Endothelial cell of umbilical vein (primary cell): ENCODE results near the gene PTRH1. TPM values are rescaled to one million over a fixed set of nuclear protein-coding genes. Genes with fewer than 3 reads are reported as not detected.
A peak's percentile ranks its signal among the peaks of the same experiment; 100 is the strongest.

Source experiments
- BruUV-seq: library from RNA; stranded (reverse); fragments of 400-500 nt; replicated peaks from 2 replicates; lab custom pipeline; 2021; lab: Mats Ljungman, UMichigan
- CTCF ChIA-PET: fragments of 300-600, 350-600 bp; sonication (Branson Sonifier 250); formaldehyde crosslinking; loops from one replicate; lab custom pipeline; 2021; ENCODE audit warnings: antibody characterized with exemption, inconsistent platforms; lab: Charles Lee
- POLR2A ChIA-PET: fragments of 300-600, 350-600 bp; sonication (Branson Sonifier 250); formaldehyde crosslinking; loops from one replicate; lab custom pipeline; 2021; ENCODE audit warnings: antibody characterized with exemption, inconsistent platforms; lab: Charles Lee
- DNase-seq: peaks from one replicate; pipeline ENCODE4 v3.0.0-alpha.2; 2011; ENCODE audit warnings: low read depth, low spot score
- FAIRE-seq: peaks from 2 replicates; lab custom pipeline; 2011; peaks lifted over from hg19 to GRCh38; lab: Jason Lieb, UNC
- H2AFZ ChIP-seq: 2 replicates; pipeline ENCODE4 v1.6.0; 2012; ENCODE audit warnings: low read depth, low read length, control low read depth, inconsistent platforms
- H3K27ac ChIP-seq: 2 replicates; pipeline ENCODE4 v1.5.1; 2011; ENCODE audit warnings: low read depth, mild to moderate bottlenecking, control low read depth, low read length, moderate library complexity; ENCODE audit not compliant: insufficient read depth
- H3K27me3 ChIP-seq, 2 experiments: 2 replicates each; pipeline versions ENCODE4 v1.6.0 to v1.6.1; 2011; ENCODE audit warnings: low read length in 2 of 2, mixed read lengths in 1 of 2; ENCODE audit not compliant: control insufficient read depth in 2 of 2, insufficient read depth in 2 of 2
- H3K36me3 ChIP-seq, 2 experiments: 2 replicates in 1 of 2; 3 replicates in 1 of 2; pipeline ENCODE4 v1.5.1; 2011; ENCODE audit warnings: low read length in 2 of 2, mild to moderate bottlenecking in 1 of 2, moderate library complexity in 1 of 2; ENCODE audit not compliant: control insufficient read depth in 2 of 2, insufficient read depth in 2 of 2; ENCODE audit errors: extremely low read depth in 1 of 2
- H3K4me1 ChIP-seq: 3 replicates; pipeline ENCODE4 v1.5.1; 2011; ENCODE audit warnings: mild to moderate bottlenecking, low read length; ENCODE audit not compliant: control insufficient read depth, insufficient read depth; ENCODE audit errors: extremely low read depth
- H3K4me2 ChIP-seq: 2 replicates; pipeline ENCODE4 v1.6.1; 2011; ENCODE audit warnings: low read length, control low read depth, mixed read lengths; ENCODE audit not compliant: insufficient read depth
- H3K4me3 ChIP-seq, 3 experiments: fragments of 200-600 bp in 1 of 3; sonication (generic), shearing (Covaris generic) in 1 of 3; replicated peaks in 1 of 3; 2 replicates each; pipeline ENCODE4 v1.5.1; 2011 to 2016; ENCODE audit warnings: control low read depth in 3 of 3, low read length in 3 of 3, mild to moderate bottlenecking in 2 of 3, inconsistent platforms in 1 of 3, low read depth in 1 of 3, moderate library complexity in 1 of 3; ENCODE audit not compliant: insufficient read depth in 1 of 3
- H3K79me2 ChIP-seq: 2 replicates; pipeline ENCODE4 v1.6.0; 2012; ENCODE audit warnings: low read length, inconsistent platforms; ENCODE audit not compliant: control insufficient read depth, insufficient read depth
- H3K9ac ChIP-seq: replicated peaks from 2 replicates; pipeline ENCODE3; 2011; ENCODE audit warnings: low read length, control low read depth; ENCODE audit not compliant: insufficient read depth; ENCODE audit errors: extremely low read depth
- H3K9me1 ChIP-seq: replicated peaks from 3 replicates; pipeline ENCODE4 v1.6.0; 2011; ENCODE audit warnings: mild to moderate bottlenecking, low read length; ENCODE audit not compliant: control insufficient read depth, insufficient read depth; ENCODE audit errors: extremely low read depth
- H3K9me3 ChIP-seq: replicated peaks from 2 replicates; pipeline ENCODE4 v1.5.1; 2012; ENCODE audit warnings: low read length, inconsistent platforms; ENCODE audit not compliant: control insufficient read depth, insufficient read depth
- H4K20me1 ChIP-seq: replicated peaks from 2 replicates; pipeline ENCODE3; 2011; ENCODE audit warnings: mild to moderate bottlenecking, low read length; ENCODE audit not compliant: control insufficient read depth, insufficient read depth; ENCODE audit errors: extremely low read depth
- CTCF ChIP-seq, 2 donors: IDR thresholded peaks; 1 replicate in 1 of 2; 2 replicates in 1 of 2; pipeline ENCODE4 v1.5.1; 2011; ENCODE audit warnings: low read length in 2 of 2, mild to moderate bottlenecking in 2 of 2, moderate library complexity in 2 of 2, control low read depth in 1 of 2, inconsistent platforms in 1 of 2, low read depth in 1 of 2; ENCODE audit not compliant: insufficient read depth in 1 of 2; ENCODE audit errors: extremely low read depth in 1 of 2
- EZH2 ChIP-seq: IDR thresholded peaks from 2 replicates; pipeline ENCODE4 v1.6.1; 2012; ENCODE audit warnings: borderline replicate concordance, low read depth, mild to moderate bottlenecking, moderate library complexity, low read length, inconsistent platforms; ENCODE audit not compliant: severe bottlenecking
- FOS ChIP-seq: IDR thresholded peaks from 2 replicates; pipeline ENCODE4 v1.6.1; 2011; ENCODE audit warnings: mild to moderate bottlenecking, low read length, moderate library complexity, borderline replicate concordance; ENCODE audit not compliant: insufficient read depth
- GATA2 ChIP-seq: IDR thresholded peaks from 2 replicates; pipeline ENCODE4 v1.7.0; 2011; ENCODE audit warnings: low read depth, mild to moderate bottlenecking, moderate library complexity, mixed read lengths, low read length; ENCODE audit not compliant: insufficient read length, insufficient read depth
- JUN ChIP-seq: IDR thresholded peaks from 2 replicates; pipeline ENCODE4 v1.6.1; 2011; ENCODE audit warnings: borderline replicate concordance, low read depth; ENCODE audit not compliant: insufficient read length, insufficient read depth
- MAX ChIP-seq: IDR thresholded peaks from 2 replicates; pipeline ENCODE4 v1.6.1; 2011; ENCODE audit not compliant: insufficient read depth, insufficient read length
- MYC ChIP-seq: IDR thresholded peaks from one replicate; pipeline ENCODE4 v1.6.1; 2011; ENCODE audit warnings: mild to moderate bottlenecking, low read depth, low read length
- POLR2A ChIP-seq: IDR thresholded peaks from 2 replicates; pipeline ENCODE4 v1.6.1; 2012; ENCODE audit warnings: low read depth, mild to moderate bottlenecking, control low read depth, low read length
- POLR2AphosphoS5 ChIP-seq: IDR thresholded peaks from 2 replicates; pipeline ENCODE4 v1.6.1; 2012; ENCODE audit warnings: low read depth, mild to moderate bottlenecking, control low read depth, low read length, moderate library complexity; ENCODE audit not compliant: insufficient read depth
- dilution Hi-C: fragments of 300-500 bp; cut with MboI; formaldehyde crosslinking; loops from one replicate; pipeline ENCODE4 v1.15.0; 2019; ENCODE audit warnings: low sequenced_read_pairs; ENCODE audit not compliant: extremely low pct_ligation_motif_present
- intact Hi-C: fragments of 100-400 bp; cut with micrococcal nuclease; formaldehyde crosslinking; loops from one replicate; pipeline ENCODE4 v1.10.0; 2022
- polyA plus RNA-seq, 4 experiments: library from polyadenylated mRNA; depleted of rRNA in 3 of 4; stranded (reverse) in 3 of 4; unstranded in 1 of 4; fragments of >200 nt; gene quantifications; 2 replicates each; pipeline versions ENCODE4 v1.2.1 to v1.2.3, GENCODE V29; 2011 to 2012; ENCODE audit warnings: missing spikeins in 1 of 4
- total RNA-seq: library from RNA; stranded (reverse); gene quantifications from 2 replicates; pipeline ENCODE4 v1.2.3, GENCODE V29; 2021

Gene PTRH1
- total and polyA plus RNA-seq, 2 donors (not counting 3 experiments of a cell fraction or from before 2014, with no cell fraction given): 25.1 to 52.2 TPM

DNA sequence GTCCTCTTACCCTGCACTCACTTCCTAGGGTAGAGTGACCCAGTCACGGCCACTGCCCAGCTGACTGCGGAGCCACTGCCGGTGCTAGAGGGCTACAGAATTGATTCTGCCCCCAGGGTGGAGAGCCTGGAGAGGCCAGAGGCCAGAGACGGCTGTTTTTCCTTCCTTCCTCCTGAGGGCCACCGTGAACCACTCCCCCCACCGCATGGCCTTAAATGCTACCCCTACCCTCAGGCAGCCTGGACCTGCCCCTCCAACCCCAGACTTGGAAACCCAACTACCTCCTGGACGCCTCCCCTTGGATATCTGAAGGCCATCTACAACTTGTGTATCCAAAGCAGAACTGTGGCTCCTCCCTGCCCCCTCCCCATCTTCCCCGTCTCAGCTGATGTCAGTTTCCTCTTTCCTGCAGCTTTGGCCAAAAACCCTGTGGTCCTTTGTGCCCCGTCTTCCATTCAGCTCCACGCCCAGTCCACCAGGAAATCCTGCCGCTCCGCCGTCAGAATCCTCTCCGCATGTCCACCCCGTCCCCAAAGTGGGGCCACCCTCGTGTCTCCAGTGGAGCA is 46.7 kb upstream of the PTRH1 start:
- TF ChIP-seq MYC (peak; percentile 43), EZH2 (no peak), JUN (peak; percentile 8), MAX (no peak), CTCF (IDR thresholded peaks at IDR 0.05; ENCODE audit: extremely low read depth in 1 of 2, insufficient read depth in 1 of 2, low read depth in 1 of 2, low read length in 2 of 2) (no peak), POLR2AphosphoS5 (peak; percentile 74), POLR2A (peak; percentile 68), GATA2 (peak; percentile 82), FOS (peak; percentile 19)
- H3K79me2 ChIP-seq: peaks cover 45% of the 10 kb centered on the region
- dilution Hi-C loops (no loop called here), intact Hi-C loops (loop anchor here (1.0 kb wide), 1 partner anchor 8 kb away; no protein-coding TSS in a partner anchor)
- H3K9me1 ChIP-seq: no peaks in the 10 kb centered on the region
- ChIA-PET POLR2A (interaction anchor here (0.6 to 3.0 kb wide), 2 partner anchors 9 to 196 kb away, joined by 3 to 18 read pairs; no protein-coding TSS in a partner anchor), CTCF (interaction anchor here (0.6 to 11.3 kb wide), 6 partner anchors 9 to 39 kb away, joined by 3 to 167 read pairs (median 8); partner anchors contain the start of genes CDK9, SH2D3C and TOR2A)
- FAIRE-seq (peak; percentile 95), DNase-seq (peak; percentile 74)
- H3K36me3 ChIP-seq: peaks cover 13 to 32% of the 10 kb centered on the region in 2 experiments
- H3K27ac ChIP-seq: peak overlapping the region; percentile 95
- no TSS peak for BruUV-seq
- peaks cover 57% of the 10 kb centered on the region for H3K4me1 ChIP-seq
- H4K20me1 ChIP-seq: no peaks in the 10 kb centered on the region
- H3K9me3 ChIP-seq: no peaks in the 10 kb centered on the region
- no peaks in the 10 kb centered on the region for H3K27me3 ChIP-seq
- no peak overlapping the region for H2AFZ ChIP-seq
- H3K4me2 ChIP-seq: peak overlapping the region; percentile 44
- H3K4me3 ChIP-seq: peak overlapping the region in 2 of 3 experiments; percentile 4 to 5
- H3K9ac ChIP-seq: peak overlapping the region; percentile 70
